HEK293 (cell line): ENCODE measurements around the gene PTH1R.

ENCODE experiments used
- CTCF ChIA-PET: fragments of 350-600 bp; formaldehyde crosslinking; extraction: SDS; loops from one replicate; lab custom pipeline; 2021; ENCODE audit warnings: antibody characterized with exemption; lab: Yijun Ruan, JAX
- POLR2A ChIA-PET: fragments of 300-600 bp; formaldehyde crosslinking; extraction: SDS; loops from one replicate; lab custom pipeline; 2020; ENCODE audit warnings: antibody characterized with exemption, inconsistent platforms; lab: Yijun Ruan, JAX
- H3K27ac ChIP-seq: fragments of 200-500 bp; sonication (Bioruptor generic); 2 replicates; pipeline ENCODE4 v1.5.1; 2014; ENCODE audit warnings: low read depth, low read length, control low read depth, inconsistent platforms; ENCODE audit errors: extremely low read depth
- H3K36me3 ChIP-seq, 2 experiments: fragments of 200-500 bp in 1 of 2; sonication (Bioruptor generic) in 1 of 2; 1 replicate in 1 of 2; 2 replicates in 1 of 2; pipeline ENCODE4 v1.5.1; 2014 to 2017; ENCODE audit warnings: inconsistent platforms in 2 of 2, low read length in 2 of 2; ENCODE audit not compliant: control insufficient read depth in 2 of 2, insufficient read depth in 1 of 2
- H3K4me1 ChIP-seq: fragments of 200-500 bp; sonication (Bioruptor generic); 2 replicates; pipeline ENCODE4 v1.5.1; 2014; ENCODE audit warnings: mild to moderate bottlenecking, low read length, inconsistent platforms; ENCODE audit not compliant: control insufficient read depth, insufficient read depth
- H3K4me3 ChIP-seq: 2 replicates; pipeline ENCODE4 v1.5.1; 2011; ENCODE audit warnings: low read depth, mild to moderate bottlenecking, control low read depth, low read length, moderate library complexity
- H3K9me3 ChIP-seq: fragments of 200-500 bp; sonication (Bioruptor generic); 2 replicates; pipeline ENCODE4 v1.5.1; 2014; ENCODE audit warnings: low read depth, low read length, inconsistent platforms; ENCODE audit not compliant: control insufficient read depth, insufficient read depth
- ATF2 ChIP-seq: fragments of 450-650 bp; formaldehyde crosslinking; IDR thresholded peaks from 2 replicates; pipeline ENCODE4 v1.5.1; 2016; ENCODE audit warnings: missing biosample characterization, missing genetic modification characterization, low read depth
- PATZ1 ChIP-seq: fragments of 450-650 bp; formaldehyde crosslinking; IDR thresholded peaks from 2 replicates; pipeline ENCODE4 v1.5.1; 2016; ENCODE audit warnings: missing biosample characterization, missing genetic modification characterization
- TCF7L2 ChIP-seq: IDR thresholded peaks from 2 replicates; pipeline ENCODE4 v1.6.1; 2011; ENCODE audit warnings: low read depth, mild to moderate bottlenecking, inconsistent platforms, low read length, moderate library complexity, borderline replicate concordance
- ZBTB7A ChIP-seq: fragments of 450-650 bp; formaldehyde crosslinking; IDR thresholded peaks from 2 replicates; pipeline ENCODE4 v1.5.1; 2016; ENCODE audit warnings: low read depth, missing biosample characterization, missing genetic modification characterization
- ZFHX2 ChIP-seq: fragments of 450-650 bp; formaldehyde crosslinking; conservative IDR thresholded peaks from 2 replicates; pipeline ENCODE4 v1.5.1; 2016; ENCODE audit warnings: missing biosample characterization, missing genetic modification characterization
- ZNF112 ChIP-seq: fragments of 450-650 bp; formaldehyde crosslinking; IDR thresholded peaks from 2 replicates; pipeline ENCODE4 v1.5.0; 2017; ENCODE audit warnings: missing biosample characterization, missing genetic modification characterization
- ZNF114 ChIP-seq: fragments of 450-650 bp; formaldehyde crosslinking; IDR thresholded peaks from 2 replicates; pipeline ENCODE4 v1.5.0; 2017; ENCODE audit warnings: missing biosample characterization, missing genetic modification characterization
- ZNF140 ChIP-seq: fragments of 450-650 bp; formaldehyde crosslinking; IDR thresholded peaks from 2 replicates; pipeline ENCODE4 v1.5.1; 2016; ENCODE audit warnings: missing biosample characterization, missing genetic modification characterization
- ZNF214 ChIP-seq: fragments of 450-650 bp; formaldehyde crosslinking; IDR thresholded peaks from 2 replicates; pipeline ENCODE4 v1.5.1; 2017; ENCODE audit warnings: missing biosample characterization, mild to moderate bottlenecking, missing genetic modification characterization, borderline replicate concordance
- ZNF223 ChIP-seq: fragments of 450-650 bp; formaldehyde crosslinking; IDR thresholded peaks from 2 replicates; pipeline ENCODE4 v1.5.1; 2016; ENCODE audit warnings: missing biosample characterization, missing genetic modification characterization
- ZNF341 ChIP-seq: fragments of 450-650 bp; formaldehyde crosslinking; IDR thresholded peaks from 2 replicates; pipeline ENCODE4; 2016; ENCODE audit warnings: low read depth, missing biosample characterization, missing genetic modification characterization
- ZNF571 ChIP-seq: fragments of 450-650 bp; formaldehyde crosslinking; IDR thresholded peaks from 2 replicates; pipeline ENCODE4 v1.5.0; 2017; ENCODE audit warnings: missing biosample characterization, missing genetic modification characterization
- ZNF626 ChIP-seq: fragments of 450-650 bp; sonication (Bioruptor Pico); formaldehyde crosslinking; IDR thresholded peaks from 2 replicates; pipeline ENCODE4 v1.5.1; 2018; ENCODE audit warnings: missing biosample characterization, missing genetic modification characterization, inconsistent platforms
- ZNF76 ChIP-seq: fragments of 450-650 bp; formaldehyde crosslinking; IDR thresholded peaks from 2 replicates; pipeline ENCODE4; 2016; ENCODE audit warnings: low read depth, missing biosample characterization, missing genetic modification characterization, borderline replicate concordance
- ZNF777 ChIP-seq: fragments of 450-650 bp; formaldehyde crosslinking; IDR thresholded peaks from 2 replicates; pipeline ENCODE4 v1.5.1; 2017; ENCODE audit warnings: missing biosample characterization, missing genetic modification characterization, borderline replicate concordance
- ZXDB ChIP-seq: fragments of 450-650 bp; formaldehyde crosslinking; IDR thresholded peaks from 2 replicates; pipeline ENCODE4 v1.5.1; 2016; ENCODE audit warnings: missing biosample characterization, missing genetic modification characterization
- TF ChIP-seq, protein P1 (sequence below): fragments of 450-650 bp; formaldehyde crosslinking; IDR thresholded peaks from 2 replicates; pipeline ENCODE4 v1.5.1; 2016; ENCODE audit warnings: missing biosample characterization, missing genetic modification characterization
- TF ChIP-seq, protein P2 (sequence below): fragments of 450-650 bp; formaldehyde crosslinking; IDR thresholded peaks from 2 replicates; pipeline ENCODE4 v1.5.1; 2017; ENCODE audit warnings: missing biosample characterization, missing genetic modification characterization

The PTH1R gene

DNA sequence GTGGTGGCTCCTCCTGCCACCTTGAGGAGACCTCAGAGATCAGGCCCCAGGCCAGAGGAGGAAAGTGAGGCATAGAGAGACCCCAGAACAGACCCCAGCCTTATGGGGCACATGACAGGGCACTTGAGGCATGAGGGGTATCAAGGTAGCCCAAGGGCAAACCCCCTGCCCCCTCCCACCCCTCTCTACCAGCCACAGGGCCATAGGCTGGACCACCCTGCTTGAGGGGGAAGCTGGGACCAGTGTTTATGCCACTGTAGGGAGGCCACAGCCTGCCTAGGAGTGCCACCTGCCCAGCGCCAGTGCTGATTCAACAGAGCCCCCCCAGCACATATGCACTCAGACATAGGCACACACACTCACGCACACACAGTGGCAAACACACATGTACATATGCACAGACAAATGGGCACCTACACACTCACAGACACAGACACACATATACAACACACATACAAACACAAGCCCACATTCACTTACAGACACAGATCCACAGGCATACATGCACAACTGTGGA is 24.6 kb upstream of the PTH1R start:
- no peak overlapping the region for H3K4me3 ChIP-seq
- no peak overlapping the region for H3K27ac ChIP-seq
- POLR2A ChIA-PET, result no interaction called here
- CTCF ChIA-PET, result interaction anchor here (1.0 to 1.1 kb wide), 2 partner anchors 13 to 57 kb away, joined by 4 to 6 read pairs; no protein-coding TSS in a partner anchor
- TF ChIP-seq, protein P1, sequence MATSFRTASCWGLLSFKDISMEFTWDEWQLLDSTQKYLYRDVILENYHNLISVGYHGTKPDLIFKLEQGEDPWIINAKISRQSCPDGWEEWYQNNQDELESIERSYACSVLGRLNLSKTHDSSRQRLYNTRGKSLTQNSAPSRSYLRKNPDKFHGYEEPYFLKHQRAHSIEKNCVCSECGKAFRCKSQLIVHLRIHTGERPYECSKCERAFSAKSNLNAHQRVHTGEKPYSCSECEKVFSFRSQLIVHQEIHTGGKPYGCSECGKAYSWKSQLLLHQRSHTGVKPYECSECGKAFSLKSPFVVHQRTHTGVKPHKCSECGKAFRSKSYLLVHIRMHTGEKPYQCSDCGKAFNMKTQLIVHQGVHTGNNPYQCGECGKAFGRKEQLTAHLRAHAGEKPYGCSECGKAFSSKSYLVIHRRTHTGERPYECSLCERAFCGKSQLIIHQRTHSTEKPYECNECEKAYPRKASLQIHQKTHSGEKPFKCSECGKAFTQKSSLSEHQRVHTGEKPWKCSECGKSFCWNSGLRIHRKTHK, result no peak
- TF ChIP-seq ZNF777 (tag by site-specific recombination), result no peak
- no peak for TF ChIP-seq ZNF214 (tag by site-specific recombination)
- TF ChIP-seq ZNF341, result no peak
- no peak for TF ChIP-seq ZNF112 (tag by site-specific recombination)
- TF ChIP-seq ZNF140 (tag by site-specific recombination), result no peak
- no peak for TF ChIP-seq ATF2 (tag by site-specific recombination)
- no peak for TF ChIP-seq ZNF76 (tag by site-specific recombination)
- no peak for TF ChIP-seq ZFHX2 (tag by site-specific recombination)
- TF ChIP-seq, all 188 proteins: peak for 0
- no peaks in the 10 kb centered on the region for H3K4me1 ChIP-seq
- H3K9me3 ChIP-seq, result no peaks in the 10 kb centered on the region
- H3K36me3 ChIP-seq, result no peaks in the 10 kb centered on the region

GRCh38 chr3:46853441-46854415 is 23.8 kb upstream of the PTH1R start:
- H3K27ac ChIP-seq, result no peak overlapping the region
- H3K9me3 ChIP-seq, result no peaks in the 10 kb centered on the region
- no peaks in the 10 kb centered on the region for H3K4me1 ChIP-seq
- POLR2A ChIA-PET, result no interaction called here
- no peak for TF ChIP-seq ZXDB (tag by site-specific recombination)
- no peak for TF ChIP-seq ZNF223 (tag by site-specific recombination)
- no peak for TF ChIP-seq TCF7L2
- TF ChIP-seq ZNF571 (tag by site-specific recombination), result no peak
- no peak for TF ChIP-seq ZNF114 (tag by site-specific recombination)
- no peak overlapping the region for H3K4me3 ChIP-seq
- CTCF ChIA-PET, result interaction anchor here (0.8 to 1.1 kb wide), 2 partner anchors 12 to 364 kb away, joined by 3 to 6 read pairs; no protein-coding TSS in a partner anchor
- H3K36me3 ChIP-seq, result no peaks in the 10 kb centered on the region

GRCh38 chr3:46854555-46854991 is 22.9 kb upstream of the PTH1R start:
- Histone ChIP-seq H3K36me3 (no peaks in the 10 kb centered on the region), H3K4me1 (no peaks in the 10 kb centered on the region), H3K27ac (no peak overlapping the region), H3K4me3 (no peak overlapping the region), H3K9me3 (no peaks in the 10 kb centered on the region)
- ChIA-PET CTCF (no interaction called here), POLR2A (no interaction called here)
- TF ChIP-seq, protein P2, sequence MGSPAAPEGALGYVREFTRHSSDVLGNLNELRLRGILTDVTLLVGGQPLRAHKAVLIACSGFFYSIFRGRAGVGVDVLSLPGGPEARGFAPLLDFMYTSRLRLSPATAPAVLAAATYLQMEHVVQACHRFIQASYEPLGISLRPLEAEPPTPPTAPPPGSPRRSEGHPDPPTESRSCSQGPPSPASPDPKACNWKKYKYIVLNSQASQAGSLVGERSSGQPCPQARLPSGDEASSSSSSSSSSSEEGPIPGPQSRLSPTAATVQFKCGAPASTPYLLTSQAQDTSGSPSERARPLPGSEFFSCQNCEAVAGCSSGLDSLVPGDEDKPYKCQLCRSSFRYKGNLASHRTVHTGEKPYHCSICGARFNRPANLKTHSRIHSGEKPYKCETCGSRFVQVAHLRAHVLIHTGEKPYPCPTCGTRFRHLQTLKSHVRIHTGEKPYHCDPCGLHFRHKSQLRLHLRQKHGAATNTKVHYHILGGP (tag by site-specific recombination), result no peak
- TF ChIP-seq ZNF626 (no peak), ZBTB7A (no peak), PATZ1 (tag by site-specific recombination) (no peak)
